Activated CD8-positive, alpha-beta memory T cell treated with anti-CD3 and anti-CD28 coated beads for 1 hour (primary cell): ENCODE results near the gene CHCHD3.

Experiments
- DNase-seq, 2 donors: peaks; one replicate each; pipeline ENCODE4 v3.0.0-alpha.2; 2020; ENCODE audit warnings: low read depth in 1 of 2; ENCODE audit errors: extremely low read depth in 1 of 2

CHCHD3 gene

GRCh38 chr7:132830941-132831340, 250.9 kb downstream of the CHCHD3 start:
- no peak for DNase-seq

GRCh38 chr7:132828502-132828901, 253.4 kb downstream of the CHCHD3 start:
- DNase-seq, result no peak

GRCh38 chr7:132825932-132826835, 255.7 kb downstream of the CHCHD3 start:
- DNase-seq, result no peak

GRCh38 chr7:132825222-132825621, 256.7 kb downstream of the CHCHD3 start:
- DNase-seq, result no peak

- no peak for DNase-seq
Measured at GRCh38 chr7:132819648-132820047, 262.2 kb downstream of the CHCHD3 start.

GRCh38 chr7:132817949-132818348, 263.9 kb downstream of the CHCHD3 start:
- no peak for DNase-seq

- no peak for DNase-seq
Measured at GRCh38 chr7:132815696-132816311, 266.1 kb downstream of the CHCHD3 start.

GRCh38 chr7:132815130-132815529, 266.8 kb downstream of the CHCHD3 start:
- no peak for DNase-seq

- DNase-seq, result no peak
Measured at GRCh38 chr7:132810561-132810960, 271.3 kb downstream of the CHCHD3 start.

- DNase-seq, result no peak
Measured at GRCh38 chr7:132806834-132807233, 275.1 kb downstream of the CHCHD3 start.

- DNase-seq, result no peak
Measured at GRCh38 chr7:132805766-132806165, 276.1 kb downstream of the CHCHD3 start.

GRCh38 chr7:132804849-132805485, 276.9 kb downstream of the CHCHD3 start:
- no peak for DNase-seq

- DNase-seq, result no peak
Measured at GRCh38 chr7:132800522-132800921, 281.4 kb downstream of the CHCHD3 start.

- no peak for DNase-seq
Measured at GRCh38 chr7:132799081-132799413, 282.8 kb downstream of the CHCHD3 start.

- no peak for DNase-seq
Measured at GRCh38 chr7:132797152-132797551, 284.7 kb downstream of the CHCHD3 start.

GRCh38 chr7:132793474-132793873, 288.4 kb downstream of the CHCHD3 start:
- DNase-seq, result no peak

GRCh38 chr7:132791036-132791435, 290.9 kb downstream of the CHCHD3 start:
- no peak for DNase-seq

GRCh38 chr7:132790104-132790503, 291.8 kb downstream of the CHCHD3 start:
- no peak for DNase-seq

GRCh38 chr7:132789281-132789680, 292.6 kb downstream of the CHCHD3 start:
- no peak for DNase-seq

GRCh38 chr7:132785870-132786269, 296.0 kb downstream of the CHCHD3 start:
- DNase-seq, result no peak

- DNase-seq, result no peak
Measured at GRCh38 chr7:132784406-132784805, 297.5 kb downstream of the CHCHD3 start.

- no peak for DNase-seq
Measured at GRCh38 chr7:132783824-132784223, 298.1 kb downstream of the CHCHD3 start.
